T-cell (primary cell): ENCODE results near the gene OR6Y1. TPM values are rescaled to one million over a fixed set of nuclear protein-coding genes. Genes with fewer than 3 reads are reported as not detected.
A peak's percentile ranks its signal among the peaks of the same experiment; 100 is the strongest.

Experiments
- ATAC-seq, 4 experiments: fragments of 200-7000 bp in 3 of 4; fragments of 150-1000 bp in 1 of 4; cut with Tn5 transposase; replicated peaks in 1 of 4; 1 replicate in 3 of 4; 2 replicates in 1 of 4; pipeline ENCODE4 v1.10.0; 2021; ENCODE audit warnings: moderate library complexity in 3 of 4, mild to moderate bottlenecking in 2 of 4, moderate number of reproducible peaks in 1 of 4
- CTCF ChIA-PET, 2 donors: fragments of 300-600 bp; sonication (Branson Sonifier 250); formaldehyde crosslinking; loops; one replicate each; lab custom pipeline; 2022; ENCODE audit warnings: antibody characterized with exemption in 2 of 2; lab: Charles Lee
- POLR2A ChIA-PET, 2 donors: fragments of 300-600 bp; sonication (Branson Sonifier 250); formaldehyde crosslinking; loops; one replicate each; lab custom pipeline; 2022; ENCODE audit warnings: antibody characterized with exemption in 2 of 2; lab: Charles Lee
- DNase-seq, 35 experiments: peaks; one replicate each; pipeline versions ENCODE4 v3.0.0 to v3.0.0-alpha.2; 2013 to 2023
- H3K27ac ChIP-seq: one replicate; pipeline ENCODE4 v1.5.1; 2013; ENCODE audit warnings: low read length
- H3K27me3 ChIP-seq, 2 experiments: replicated peaks in 1 of 2; 1 replicate in 1 of 2; 2 replicates in 1 of 2; pipeline versions ENCODE4 v1.6.1 to v1.7.0; 2013; ENCODE audit warnings: low read length in 1 of 2, mixed read lengths in 1 of 2; ENCODE audit not compliant: control insufficient read depth in 2 of 2, insufficient read depth in 2 of 2; ENCODE audit errors: extremely low read depth in 1 of 2
- H3K36me3 ChIP-seq, 2 donors: 1 replicate in 1 of 2; 2 replicates in 1 of 2; pipeline versions ENCODE4 v1.6.1 to v1.7.0; 2013; ENCODE audit warnings: low read length in 1 of 2; ENCODE audit not compliant: control insufficient read depth in 2 of 2, insufficient read depth in 1 of 2; ENCODE audit errors: extremely low read depth in 1 of 2
- H3K4me1 ChIP-seq, 2 experiments: 1 replicate in 1 of 2; 2 replicates in 1 of 2; pipeline versions ENCODE4 v1.6.1 to v1.7.0; 2013; ENCODE audit warnings: low read length in 2 of 2, mixed read lengths in 1 of 2; ENCODE audit not compliant: insufficient read depth in 2 of 2, control insufficient read depth in 1 of 2; ENCODE audit errors: extremely low read depth in 1 of 2
- H3K4me3 ChIP-seq, 2 donors: 1 replicate in 1 of 2; 2 replicates in 1 of 2; pipeline versions ENCODE4 v1.5.1 to v1.7.0; 2013; ENCODE audit warnings: mild to moderate bottlenecking in 2 of 2, low read length in 1 of 2, moderate library complexity in 1 of 2; ENCODE audit not compliant: control insufficient read depth in 1 of 2; ENCODE audit errors: extremely low read depth in 1 of 2
- H3K9me3 ChIP-seq: 2 replicates; pipeline ENCODE4 v1.7.0; 2013
- H3K27ac Mint-ChIP-seq, 2 donors: one replicate each; pipeline ENCODE4 v1.8.0; 2020 to 2021; ENCODE audit warnings: mild to moderate bottlenecking in 2 of 2, mixed read lengths in 2 of 2
- H3K27me3 Mint-ChIP-seq, 2 donors: one replicate each; pipeline ENCODE4 v1.8.0; 2021 to 2022; ENCODE audit warnings: mixed read lengths in 2 of 2
- H3K36me3 Mint-ChIP-seq: one replicate; pipeline ENCODE4 v1.8.0; 2021; ENCODE audit warnings: mixed read lengths
- H3K4me1 Mint-ChIP-seq, 3 donors: one replicate each; pipeline ENCODE4 v1.8.0; 2020 to 2022; ENCODE audit warnings: mixed read lengths in 3 of 3, mild to moderate bottlenecking in 1 of 3
- H3K4me3 Mint-ChIP-seq, 3 donors: one replicate each; pipeline ENCODE4 v1.8.0; 2020 to 2022; ENCODE audit warnings: mild to moderate bottlenecking in 3 of 3, mixed read lengths in 3 of 3, moderate library complexity in 3 of 3
- H3K9me3 Mint-ChIP-seq, 3 donors: one replicate each; pipeline ENCODE4 v1.8.0; 2020 to 2022; ENCODE audit warnings: mixed read lengths in 3 of 3
- WGBS: methylation state at CpG from one replicate; pipeline ENCODE4 v1.1.5; 2013; ENCODE audit warnings: missing lambda C conversion rate; ENCODE audit not compliant: insufficient coverage; 5-methylcytosine and 5-hydroxymethylcytosine counted together
- total RNA-seq, 35 experiments: library from RNA in 6 of 35; stranded (reverse) in 6 of 35; fragments of 120-200 nt in 1 of 35; gene quantifications; one replicate each; pipeline versions ENCODE4 v1.2.1 to v1.2.4 and lab custom pipeline; 2013 to 2026

The OR6Y1 gene
- total RNA-seq, 5 donors from 2014 or later (not counting 1 experiment from before 2014, with no cell fraction given): not detected

DNA sequence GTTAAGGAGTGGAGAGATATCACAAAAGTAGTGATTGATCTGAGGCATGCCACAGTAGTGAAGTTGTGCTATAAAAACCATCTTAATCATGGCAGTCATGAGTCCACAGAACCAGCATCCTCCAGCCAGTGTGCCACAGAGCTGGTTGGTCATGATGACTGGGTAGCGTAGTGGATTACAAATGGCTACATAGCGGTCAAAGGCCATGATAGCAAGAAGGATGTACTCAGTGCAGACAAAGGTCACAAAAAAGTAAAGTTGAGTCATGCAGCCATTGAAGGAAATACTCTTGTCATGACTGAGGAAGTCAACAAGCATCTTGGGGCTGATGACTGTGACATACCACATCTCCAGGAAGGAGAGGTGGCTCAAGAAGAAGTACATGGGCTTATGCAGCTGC is 6.7 kb downstream of the OR6Y1 start:
- Histone ChIP-seq H3K36me3 (no peaks in the 10 kb centered on the region), H3K4me1 (no peaks in the 10 kb centered on the region), H3K9me3 (no peaks in the 10 kb centered on the region), H3K4me3 (no peak overlapping the region), H3K27ac (no peak overlapping the region), H3K27me3 (peaks cover 0 to 3% of the 10 kb centered on the region in 2 experiments)
- POLR2A ChIA-PET: no interaction called here
- Mint-ChIP-seq H3K27me3 (peaks cover 20 to 26% of the 10 kb centered on the region in 2 donors), H3K4me3 (no peak overlapping the region), H3K27ac (no peak overlapping the region), H3K4me1 (no peaks in the 10 kb centered on the region), H3K9me3 (peaks cover 0 to 4% (median 0%) of the 10 kb centered on the region in 3 donors), H3K36me3 (no peaks in the 10 kb centered on the region)
- no peak for ATAC-seq
- WGBS: 93% methylated on average over 2 of the region's 2 CpGs
- CTCF ChIA-PET: no interaction called here
- DNase-seq: no peak

DNA sequence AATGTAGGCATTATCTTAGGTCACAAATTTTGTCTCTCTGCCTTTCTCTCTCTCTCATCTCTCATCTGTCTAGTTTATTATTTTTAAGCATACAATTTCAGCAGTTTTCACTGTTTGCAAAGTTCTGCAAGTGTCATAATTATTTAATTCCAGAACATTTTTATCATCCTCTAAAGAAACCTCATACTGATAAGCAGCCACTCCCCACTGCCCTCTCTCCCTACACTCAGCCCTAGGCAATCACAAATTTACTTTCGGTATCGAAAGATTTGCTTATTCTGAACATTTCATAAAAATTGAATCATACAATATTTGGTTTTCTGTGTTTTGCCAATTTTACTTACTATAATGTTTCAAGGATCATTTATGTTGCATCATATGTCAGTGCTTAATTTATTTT is 16.6 kb downstream of the OR6Y1 start:
- POLR2A ChIA-PET: no interaction called here
- Mint-ChIP-seq H3K9me3 (no peaks in the 10 kb centered on the region), H3K27ac (peak overlapping the region in 1 of 2 donors; percentile 30)

DNA sequence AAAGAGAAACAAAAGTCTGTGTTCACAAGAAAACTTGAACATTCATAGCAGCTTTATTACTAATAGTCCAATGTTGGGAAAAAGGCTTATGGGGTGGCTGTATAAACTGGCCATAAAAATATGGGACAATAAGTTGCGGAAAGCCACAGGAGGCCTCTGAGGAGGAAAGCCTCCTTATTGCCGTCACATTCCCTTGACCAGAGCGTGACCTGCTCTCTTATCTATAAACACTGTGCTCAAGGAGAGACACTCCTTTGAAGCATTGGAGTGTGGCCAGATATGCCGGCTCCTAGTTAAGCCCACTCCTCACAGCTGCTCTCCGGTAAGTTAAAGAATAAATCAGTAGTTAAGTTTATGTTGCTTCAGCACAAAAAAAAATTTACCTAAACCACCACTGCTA is 19.7 kb downstream of the OR6Y1 start:
- CTCF ChIA-PET: no interaction called here
- Mint-ChIP-seq H3K27ac (no peak overlapping the region), H3K36me3 (no peaks in the 10 kb centered on the region), H3K27me3 (peaks cover 8 to 11% of the 10 kb centered on the region in 2 donors), H3K9me3 (no peaks in the 10 kb centered on the region), H3K4me3 (no peak overlapping the region), H3K4me1 (peaks cover 0 to 4% (median 0%) of the 10 kb centered on the region in 3 donors)
- H3K4me3 ChIP-seq: no peak overlapping the region
- DNase-seq (no peak), ATAC-seq (no peak)
- H3K27ac ChIP-seq: no peak overlapping the region
- POLR2A ChIA-PET: no interaction called here
- H3K9me3 ChIP-seq: no peaks in the 10 kb centered on the region
- no peaks in the 10 kb centered on the region for H3K36me3 ChIP-seq
- no peaks in the 10 kb centered on the region for H3K27me3 ChIP-seq
- WGBS: no CpG with 5 or more reads among the region's 5 CpGs
- no peaks in the 10 kb centered on the region for H3K4me1 ChIP-seq

More for the DNA sequence above, 16.6 kb downstream of the OR6Y1 start:
- WGBS: no CpG with 5 or more reads among the region's 2 CpGs
- Mint-ChIP-seq H3K27me3 (peaks cover 3 to 6% of the 10 kb centered on the region in 2 donors), H3K4me1 (peaks cover 0 to 4% (median 0%) of the 10 kb centered on the region in 3 donors), H3K4me3 (no peak overlapping the region), H3K36me3 (no peaks in the 10 kb centered on the region)
- H3K9me3 ChIP-seq: no peaks in the 10 kb centered on the region
- ATAC-seq (no peak), DNase-seq (no peak)
- H3K36me3 ChIP-seq: no peaks in the 10 kb centered on the region
- H3K4me1 ChIP-seq: no peaks in the 10 kb centered on the region
- no peak overlapping the region for H3K27ac ChIP-seq
- no peaks in the 10 kb centered on the region for H3K27me3 ChIP-seq
- CTCF ChIA-PET: interaction anchor here in 1 of 2 donors (1.1 kb wide), 1 partner anchor 16 kb away, joined by 3 read pairs; no protein-coding TSS in a partner anchor
- no peak overlapping the region for H3K4me3 ChIP-seq

DNA sequence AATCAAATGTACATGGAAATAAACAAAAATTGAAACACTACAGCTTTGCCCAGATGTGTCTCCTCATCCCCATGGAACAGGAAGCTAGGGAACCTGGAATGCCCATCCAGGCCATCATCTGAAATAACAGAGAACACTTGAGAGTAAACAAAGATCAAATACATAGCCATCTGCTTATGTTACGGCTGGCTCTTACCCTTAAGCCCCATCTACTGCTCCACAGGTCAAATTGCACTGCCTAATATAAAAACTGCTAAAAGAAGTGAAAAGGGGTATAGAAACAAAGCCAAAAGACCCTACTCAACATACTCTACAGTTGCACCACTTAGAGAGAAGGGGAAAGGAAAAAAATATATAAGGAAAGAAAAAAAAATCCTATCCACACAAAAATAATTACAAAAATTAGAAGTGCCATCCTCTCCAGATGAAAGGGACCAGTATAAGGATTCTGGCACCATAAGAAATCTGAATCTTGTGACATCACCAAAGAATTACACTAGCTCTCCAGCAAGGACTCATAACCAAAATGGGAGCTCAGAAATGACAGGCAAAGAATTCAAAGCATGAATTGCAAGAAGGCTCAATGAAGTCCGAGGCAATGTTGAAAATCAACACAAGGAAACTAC is 26.9 kb downstream of the OR6Y1 start:
- H3K9me3 ChIP-seq: no peaks in the 10 kb centered on the region
- no CpG with 5 or more reads among the region's 2 CpGs for WGBS
- Mint-ChIP-seq H3K27me3 (peaks cover 25 to 27% of the 10 kb centered on the region in 2 donors), H3K27ac (no peak overlapping the region), H3K4me3 (no peak overlapping the region), H3K4me1 (no peaks in the 10 kb centered on the region), H3K9me3 (peaks cover 0 to 14% (median 3%) of the 10 kb centered on the region in 3 donors), H3K36me3 (no peaks in the 10 kb centered on the region)
- ChIA-PET POLR2A (no interaction called here), CTCF (interaction anchor here (0.6 to 1.0 kb wide), 4 partner anchors 17 to 1679 kb away, joined by 3 to 5 read pairs (median 4); no protein-coding TSS in a partner anchor)
- peak in 1 of 35 experiments; percentile 57 for DNase-seq
- H3K4me1 ChIP-seq: no peaks in the 10 kb centered on the region
- ATAC-seq: no peak
- H3K4me3 ChIP-seq: no peak overlapping the region
- H3K27ac ChIP-seq: no peak overlapping the region
- no peaks in the 10 kb centered on the region for H3K27me3 ChIP-seq
- H3K36me3 ChIP-seq: no peaks in the 10 kb centered on the region

DNA sequence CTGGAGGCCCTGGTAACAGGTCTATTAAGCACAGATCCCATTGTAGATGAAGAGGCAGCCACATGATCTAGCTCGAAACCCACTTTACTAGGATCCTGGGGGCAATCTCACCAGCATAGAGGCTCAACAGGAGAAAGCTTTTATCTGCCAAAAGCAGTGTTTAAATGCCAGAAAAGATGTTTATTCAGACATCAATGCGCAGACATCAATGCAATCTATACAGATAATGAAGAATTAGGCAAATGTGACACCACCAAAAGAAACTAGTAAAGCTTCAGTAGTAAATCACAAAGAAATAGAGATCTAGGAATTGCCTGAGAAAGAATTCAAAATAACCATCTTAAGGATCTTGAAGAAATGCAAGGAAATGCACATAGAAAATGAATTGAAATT is 32.5 kb downstream of the OR6Y1 start:
- 57% methylated on average over 1 of the region's 2 CpGs for WGBS
- Histone ChIP-seq H3K36me3 (no peaks in the 10 kb centered on the region), H3K27me3 (no peaks in the 10 kb centered on the region), H3K4me1 (no peaks in the 10 kb centered on the region), H3K9me3 (no peaks in the 10 kb centered on the region), H3K4me3 (no peak overlapping the region), H3K27ac (no peak overlapping the region)
- Mint-ChIP-seq H3K36me3 (no peaks in the 10 kb centered on the region), H3K9me3 (peaks cover 0 to 3% (median 0%) of the 10 kb centered on the region in 3 donors), H3K4me3 (no peak overlapping the region), H3K27ac (no peak overlapping the region), H3K27me3 (peaks cover 30 to 37% of the 10 kb centered on the region in 2 donors), H3K4me1 (no peaks in the 10 kb centered on the region)
- no peak for DNase-seq
- ChIA-PET CTCF (interaction anchor here in 1 of 2 donors (1.0 kb wide), 1 partner anchor 17 kb away, joined by 3 read pairs; no protein-coding TSS in a partner anchor), POLR2A (no interaction called here)
- ATAC-seq: no peak

DNA sequence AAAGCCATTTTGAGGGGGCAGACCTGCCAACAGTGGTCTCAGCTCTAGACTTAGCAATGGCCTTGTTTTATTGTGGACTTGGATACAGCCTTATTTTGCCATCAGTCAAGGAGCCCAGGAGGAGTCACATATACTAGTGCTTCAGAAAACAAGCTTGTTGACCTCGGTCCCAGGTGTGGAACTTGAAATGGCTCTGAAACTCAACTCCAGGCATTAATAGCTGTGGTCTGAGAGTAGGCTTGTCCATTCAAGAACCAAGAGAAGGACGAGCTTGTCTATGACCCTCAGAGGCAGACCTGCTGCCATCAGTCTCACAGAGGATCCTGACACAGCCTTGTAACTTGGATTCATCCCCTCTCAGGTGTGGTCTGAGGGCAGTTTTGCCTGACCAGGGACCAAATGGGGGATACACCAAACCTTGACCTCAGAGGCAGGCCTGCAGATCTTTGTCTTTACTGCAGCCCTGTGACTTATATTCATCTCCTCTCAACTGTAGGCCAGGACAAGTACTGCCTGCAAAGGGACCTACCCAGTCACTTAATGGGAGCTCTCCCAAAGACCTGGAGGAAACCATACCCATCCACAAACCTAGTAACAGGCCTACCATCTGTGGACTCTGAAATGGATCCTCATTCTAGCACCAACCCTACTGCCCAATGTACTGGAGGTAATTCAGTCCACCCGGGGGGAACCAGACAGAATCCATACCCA is 33.1 kb downstream of the OR6Y1 start:
- Mint-ChIP-seq H3K4me3 (no peak overlapping the region), H3K27ac (no peak overlapping the region), H3K36me3 (no peaks in the 10 kb centered on the region), H3K4me1 (no peaks in the 10 kb centered on the region), H3K27me3 (peaks cover 30 to 37% of the 10 kb centered on the region in 2 donors), H3K9me3 (no peaks in the 10 kb centered on the region)
- Histone ChIP-seq H3K4me1 (no peaks in the 10 kb centered on the region), H3K9me3 (no peaks in the 10 kb centered on the region), H3K27ac (no peak overlapping the region), H3K36me3 (no peaks in the 10 kb centered on the region), H3K4me3 (no peak overlapping the region), H3K27me3 (no peaks in the 10 kb centered on the region)
- DNase-seq (no peak), ATAC-seq (no peak)
- WGBS: 80% methylated on average over 1 of the region's 3 CpGs
- CTCF ChIA-PET: interaction anchor here in 1 of 2 donors (1.0 kb wide), 1 partner anchor 17 kb away, joined by 3 read pairs; no protein-coding TSS in a partner anchor
- POLR2A ChIA-PET: no interaction called here
